ENCODE measurements around the gene BLNK. TPM values are rescaled to one million over a fixed set of nuclear protein-coding genes. Genes with fewer than 3 reads are reported as not detected.

BLNK gene
- total and polyA plus RNA-seq, 2 experiments from 2014 or later = not detected

- Histone ChIP-seq H3K27me3 (replicated peaks; ENCODE audit: insufficient read depth) (no peaks in the 10 kb centered on the region; the same call in 1 of the 2 replicates), H4K20me1 (ENCODE audit: insufficient read depth) (no peaks in the 10 kb centered on the region), H3K79me2 (ENCODE audit: insufficient read depth) (no peaks in the 10 kb centered on the region), H3K4me1 (ENCODE audit: insufficient read depth) (no peaks in the 10 kb centered on the region), H3K27ac (no peak overlapping the region), H3K9me2 (ENCODE audit: insufficient read depth) (no peaks in the 10 kb centered on the region), H2AFZ (no peak overlapping the region), H3K4me2 (ENCODE audit: unreplicated experiment) (no peak overlapping the region), H3K9me3 (ENCODE audit: low read depth) (no peaks in the 10 kb centered on the region), H3F3A (ENCODE audit: insufficient read depth) (no peaks in the 10 kb centered on the region), H3K36me3 (ENCODE audit: low read depth) (no peaks in the 10 kb centered on the region), H3K4me3 (no peak overlapping the region), H3K9ac (no peak overlapping the region)
- in situ Hi-C loops (cut with MboI) = no loop called here
- no peak for DNase-seq
- WGBS, 2 experiments (ENCODE audit: low coverage in 1 of 2, low lambda C conversion rate in 2 of 2, missing lambda C conversion rate in 2 of 2) = 67 to 72% methylated on average over 8 of the region's 8 CpGs
- TF ChIP-seq EZH2 (IDR thresholded peaks at IDR 0.05; ENCODE audit: insufficient read depth, poor library complexity, severe bottlenecking) (no peak), EZH2phosphoT487 (IDR thresholded peaks at IDR 0.05; ENCODE audit: insufficient read depth, low read depth) (no peak)
These were observed 35.1 kb upstream of the BLNK start for GRCh38 chr10:96306516-96306915.

- no peaks in the 10 kb centered on the region for H3K4me1 ChIP-seq (ENCODE audit: insufficient read depth)
- H3K79me2 ChIP-seq (ENCODE audit: insufficient read depth) = no peaks in the 10 kb centered on the region
- 48 to 53% methylated on average over 3 of the region's 3 CpGs for WGBS, 2 experiments (ENCODE audit: low coverage in 1 of 2, low lambda C conversion rate in 2 of 2, missing lambda C conversion rate in 2 of 2)
- no peaks in the 10 kb centered on the region for H3F3A ChIP-seq (ENCODE audit: insufficient read depth)
- no peak overlapping the region for H3K4me3 ChIP-seq
- no peaks in the 10 kb centered on the region for H4K20me1 ChIP-seq (ENCODE audit: insufficient read depth)
- no peaks in the 10 kb centered on the region for H3K36me3 ChIP-seq (ENCODE audit: low read depth)
- in situ Hi-C loops (cut with MboI) = no loop called here
- no peaks in the 10 kb centered on the region for H3K9me2 ChIP-seq (ENCODE audit: insufficient read depth)
- H2AFZ ChIP-seq = no peak overlapping the region
- no peak overlapping the region for H3K9ac ChIP-seq
- TF ChIP-seq EZH2phosphoT487 (IDR thresholded peaks at IDR 0.05; ENCODE audit: insufficient read depth, low read depth) = no peak
- H3K9me3 ChIP-seq (ENCODE audit: low read depth) = no peaks in the 10 kb centered on the region
- H3K27me3 ChIP-seq (replicated peaks; ENCODE audit: insufficient read depth) = peaks cover 11% of the 10 kb centered on the region; the same call in 1 of the 2 replicates
- H3K27ac ChIP-seq = no peak overlapping the region
- no peak for DNase-seq
- H3K4me2 ChIP-seq (ENCODE audit: unreplicated experiment) = no peak overlapping the region
These were observed 33.6 kb upstream of the BLNK start for GRCh38 chr10:96305019-96305418.

GRCh38 chr10:96304230-96304629 is 32.9 kb upstream of the BLNK start, which contains the start of gene DNTT:
Gene DNTT, plus strand, starts transcription at chr10:96304434. Its CDS starts 64 bp downstream, at chr10:96304498.
- H3K4me2 ChIP-seq (ENCODE audit: unreplicated experiment) = no peak within 1 kb of the TSS
- no peaks in the 10 kb centered on the region for H3F3A ChIP-seq (ENCODE audit: insufficient read depth)
- no peak for TF ChIP-seq EZH2 (IDR thresholded peaks at IDR 0.05; ENCODE audit: insufficient read depth, poor library complexity, severe bottlenecking)
- no peak for TF ChIP-seq EZH2phosphoT487 (IDR thresholded peaks at IDR 0.05; ENCODE audit: insufficient read depth, low read depth)
- no peak within 1 kb of the TSS for H3K27ac ChIP-seq
- H3K79me2 ChIP-seq (ENCODE audit: insufficient read depth) = no peaks in the 10 kb centered on the region
- peaks cover 11% of the 10 kb centered on the region; the same call in 1 of the 2 replicates for H3K27me3 ChIP-seq (replicated peaks; ENCODE audit: insufficient read depth)
- 40 to 42% methylated on average over 8 of the region's 8 CpGs for WGBS, 2 experiments (ENCODE audit: low coverage in 1 of 2, low lambda C conversion rate in 2 of 2, missing lambda C conversion rate in 2 of 2)
- no peaks in the 10 kb centered on the region for H3K4me1 ChIP-seq (ENCODE audit: insufficient read depth)
- H2AFZ ChIP-seq = no peak within 1 kb of the TSS
- H3K4me3 ChIP-seq = no peak within 1 kb of the TSS
- no peaks in the 10 kb centered on the region for H3K9me2 ChIP-seq (ENCODE audit: insufficient read depth)
- no peak for DNase-seq
- in situ Hi-C loops (cut with MboI) = no loop called here
- H4K20me1 ChIP-seq (ENCODE audit: insufficient read depth) = no peaks in the 10 kb centered on the region
- H3K36me3 ChIP-seq (ENCODE audit: low read depth) = no peaks in the 10 kb centered on the region
- H3K9me3 ChIP-seq (ENCODE audit: low read depth) = no peaks in the 10 kb centered on the region
- H3K9ac ChIP-seq = no peak within 1 kb of the TSS

- H2AFZ ChIP-seq = no peak overlapping the region
- H3K79me2 ChIP-seq (ENCODE audit: insufficient read depth) = no peaks in the 10 kb centered on the region
- no peaks in the 10 kb centered on the region for H3K4me1 ChIP-seq (ENCODE audit: insufficient read depth)
- DNase-seq = no peak
- no peak overlapping the region for H3K27ac ChIP-seq
- no peak overlapping the region for H3K9ac ChIP-seq
- peaks cover 11% of the 10 kb centered on the region; the same call in 1 of the 2 replicates for H3K27me3 ChIP-seq (replicated peaks; ENCODE audit: insufficient read depth)
- no peaks in the 10 kb centered on the region for H3K36me3 ChIP-seq (ENCODE audit: low read depth)
- WGBS, 2 experiments (ENCODE audit: low coverage in 1 of 2, low lambda C conversion rate in 2 of 2, missing lambda C conversion rate in 2 of 2) = 0% methylated on average over 1 of the region's 1 CpG
- no peaks in the 10 kb centered on the region for H3K9me3 ChIP-seq (ENCODE audit: low read depth)
- TF ChIP-seq EZH2 (IDR thresholded peaks at IDR 0.05; ENCODE audit: insufficient read depth, poor library complexity, severe bottlenecking) (no peak), EZH2phosphoT487 (IDR thresholded peaks at IDR 0.05; ENCODE audit: insufficient read depth, low read depth) (no peak)
- H4K20me1 ChIP-seq (ENCODE audit: insufficient read depth) = no peaks in the 10 kb centered on the region
- in situ Hi-C loops (cut with MboI) = no loop called here
- H3K4me2 ChIP-seq (ENCODE audit: unreplicated experiment) = no peak overlapping the region
- H3K9me2 ChIP-seq (ENCODE audit: insufficient read depth) = no peaks in the 10 kb centered on the region
- no peak overlapping the region for H3K4me3 ChIP-seq
- no peaks in the 10 kb centered on the region for H3F3A ChIP-seq (ENCODE audit: insufficient read depth)
These were observed 30.2 kb upstream of the BLNK start for GRCh38 chr10:96301616-96302015.

- peaks cover 11% of the 10 kb centered on the region; the same call in 1 of the 2 replicates for H3K27me3 ChIP-seq (replicated peaks; ENCODE audit: insufficient read depth)
These were observed 28.0 kb upstream of the BLNK start for GRCh38 chr10:96299383-96299782.

More at GRCh38 chr10:96299383-96299782, 28.0 kb upstream of the BLNK start:
- WGBS, 2 experiments (ENCODE audit: low coverage in 1 of 2, low lambda C conversion rate in 2 of 2, missing lambda C conversion rate in 2 of 2) = 24 to 30% methylated on average over 5 of the region's 5 CpGs
- H3K9ac ChIP-seq = no peak overlapping the region
- no peak overlapping the region for H3K27ac ChIP-seq
- no peak for TF ChIP-seq EZH2phosphoT487 (IDR thresholded peaks at IDR 0.05; ENCODE audit: insufficient read depth, low read depth)
- TF ChIP-seq EZH2 (IDR thresholded peaks at IDR 0.05; ENCODE audit: insufficient read depth, poor library complexity, severe bottlenecking) = no peak
- no peaks in the 10 kb centered on the region for H4K20me1 ChIP-seq (ENCODE audit: insufficient read depth)
- no peaks in the 10 kb centered on the region for H3K4me1 ChIP-seq (ENCODE audit: insufficient read depth)
- in situ Hi-C loops (cut with MboI) = loop anchor here (25.0 kb wide), 1 partner anchor 287 kb away; no protein-coding TSS in a partner anchor
- DNase-seq = no peak
- H3F3A ChIP-seq (ENCODE audit: insufficient read depth) = no peaks in the 10 kb centered on the region
- H2AFZ ChIP-seq = no peak overlapping the region
- no peaks in the 10 kb centered on the region for H3K79me2 ChIP-seq (ENCODE audit: insufficient read depth)
- H3K9me2 ChIP-seq (ENCODE audit: insufficient read depth) = no peaks in the 10 kb centered on the region
- H3K4me3 ChIP-seq = no peak overlapping the region
- no peaks in the 10 kb centered on the region for H3K9me3 ChIP-seq (ENCODE audit: low read depth)
- no peak overlapping the region for H3K4me2 ChIP-seq (ENCODE audit: unreplicated experiment)
- no peaks in the 10 kb centered on the region for H3K36me3 ChIP-seq (ENCODE audit: low read depth)

Measured in GM23248 (cell line).